H9 (cell line): ENCODE results near the gene CTCF. TPM values are rescaled to one million over a fixed set of nuclear protein-coding genes. Genes with fewer than 3 reads are reported as not detected.

Experiments used
- DNase-seq: peaks from one replicate; pipeline ENCODE4 v3.0.0-alpha.2; 2017
- H2AFZ ChIP-seq: one replicate; pipeline ENCODE4 v1.6.1; 2013; ENCODE audit warnings: mild to moderate bottlenecking, low read length, control low read depth, moderate library complexity
- H2AK5ac ChIP-seq: 2 replicates; pipeline ENCODE4 v1.6.1; 2013; ENCODE audit warnings: low read length, control low read depth, mixed read lengths; ENCODE audit not compliant: insufficient read length
- H2BK120ac ChIP-seq: one replicate; pipeline ENCODE4 v1.6.1; 2013; ENCODE audit warnings: low read depth, mild to moderate bottlenecking, low read length, control low read depth, inconsistent platforms; ENCODE audit not compliant: poor library complexity, severe bottlenecking
- H2BK12ac ChIP-seq: 2 replicates; pipeline ENCODE4 v1.6.1; 2013; ENCODE audit warnings: low read length, control low read depth, mixed read lengths, low read depth; ENCODE audit not compliant: insufficient read length
- H2BK15ac ChIP-seq: 2 replicates; pipeline ENCODE4 v1.6.1; 2013; ENCODE audit warnings: low read depth, low read length, control low read depth
- H2BK20ac ChIP-seq: one replicate; pipeline ENCODE4 v1.6.1; 2013; ENCODE audit warnings: low read depth, mild to moderate bottlenecking, low read length, control low read depth, inconsistent platforms; ENCODE audit not compliant: poor library complexity, severe bottlenecking
- H2BK5ac ChIP-seq: 2 replicates; pipeline ENCODE4 v1.6.1; 2013; ENCODE audit warnings: low read length, control low read depth, mixed read lengths; ENCODE audit not compliant: insufficient read length
- H3K14ac ChIP-seq: 2 replicates; pipeline ENCODE4 v1.6.1; 2013; ENCODE audit warnings: low read length, control low read depth; ENCODE audit not compliant: insufficient read depth
- H3K18ac ChIP-seq: 2 replicates; pipeline ENCODE4 v1.6.1; 2013; ENCODE audit warnings: low read depth, mild to moderate bottlenecking, mixed read lengths, low read length, control low read depth; ENCODE audit not compliant: insufficient read length
- H3K23ac ChIP-seq: 2 replicates; pipeline ENCODE4 v1.6.1; 2013; ENCODE audit warnings: low read length, control low read depth, mixed read lengths, low read depth; ENCODE audit not compliant: insufficient read length
- H3K23me2 ChIP-seq: 2 replicates; pipeline ENCODE4 v1.6.1; 2013; ENCODE audit warnings: low read depth, mild to moderate bottlenecking, mixed read lengths, low read length, control low read depth; ENCODE audit not compliant: insufficient read length, poor library complexity, severe bottlenecking
- H3K27ac ChIP-seq: 2 replicates; pipeline ENCODE4 v1.5.1; 2013; ENCODE audit warnings: low read length, control low read depth, mixed read lengths, low read depth; ENCODE audit not compliant: insufficient read length
- H3K27me3 ChIP-seq: 2 replicates; pipeline ENCODE4 v1.6.1; 2013; ENCODE audit warnings: low read length, control low read depth, inconsistent platforms; ENCODE audit not compliant: insufficient read depth
- H3K4ac ChIP-seq: 2 replicates; pipeline ENCODE4 v1.6.1; 2013; ENCODE audit warnings: low read depth, mild to moderate bottlenecking, control low read depth, inconsistent platforms, low read length, moderate library complexity
- H3K4me1 ChIP-seq: 2 replicates; pipeline ENCODE4 v1.6.1; 2013; ENCODE audit warnings: low read length, control low read depth, inconsistent platforms; ENCODE audit not compliant: insufficient read depth
- H3K4me2 ChIP-seq: 2 replicates; pipeline ENCODE4 v1.6.1; 2013; ENCODE audit warnings: low read length, control low read depth, mixed read lengths; ENCODE audit not compliant: insufficient read length, insufficient read depth
- H3K56ac ChIP-seq: 2 replicates; pipeline ENCODE4 v1.6.1; 2013; ENCODE audit warnings: low read depth, mild to moderate bottlenecking, mixed read lengths, low read length, control low read depth; ENCODE audit not compliant: insufficient read length
- H3K79me1 ChIP-seq: 2 replicates; pipeline ENCODE4 v1.6.1; 2013; ENCODE audit warnings: low read depth, mild to moderate bottlenecking, moderate library complexity, low read length, control low read depth, inconsistent platforms; ENCODE audit not compliant: insufficient read depth, poor library complexity, severe bottlenecking
- H3K79me2 ChIP-seq: 2 replicates; pipeline ENCODE4 v1.6.1; 2013; ENCODE audit warnings: low read length, control low read depth, inconsistent platforms; ENCODE audit not compliant: insufficient read depth
- H3K9ac ChIP-seq: 2 replicates; pipeline ENCODE4 v1.6.1; 2013; ENCODE audit warnings: low read length, control low read depth, mixed read lengths; ENCODE audit not compliant: insufficient read length; ENCODE audit errors: extremely low read depth
- H3K9me3 ChIP-seq: one replicate; pipeline ENCODE4 v1.6.1; 2013; ENCODE audit warnings: low read depth, low read length, inconsistent platforms; ENCODE audit not compliant: control insufficient read depth
- H3T11ph ChIP-seq: one replicate; pipeline ENCODE4 v1.6.1; 2013; ENCODE audit warnings: mild to moderate bottlenecking, low read length, control low read depth, inconsistent platforms
- H4K20me1 ChIP-seq: one replicate; pipeline ENCODE4 v1.6.1; 2013; ENCODE audit not compliant: control insufficient read depth, insufficient read length, insufficient read depth
- H4K5ac ChIP-seq: 2 replicates; pipeline ENCODE4 v1.6.1; 2013; ENCODE audit warnings: low read depth, mild to moderate bottlenecking, mixed read lengths, low read length, control low read depth; ENCODE audit not compliant: insufficient read length
- H4K8ac ChIP-seq: replicated peaks from 2 replicates; pipeline ENCODE4 v1.6.1; 2013; ENCODE audit warnings: low read length, control low read depth, mixed read lengths, low read depth; ENCODE audit not compliant: insufficient read length
- H4K91ac ChIP-seq: 2 replicates; pipeline ENCODE4 v1.6.1; 2013; ENCODE audit warnings: low read depth, mild to moderate bottlenecking, moderate library complexity, mixed read lengths, low read length, control low read depth; ENCODE audit not compliant: insufficient read length
- H3K27ac Mint-ChIP-seq, 3 experiments: 2 replicates in 2 of 3; 3 replicates in 1 of 3; pipeline ENCODE4 v1.8.0; 2020 to 2021; ENCODE audit warnings: mixed read lengths in 3 of 3, mild to moderate bottlenecking in 1 of 3, moderate library complexity in 1 of 3
- H3K27me3 Mint-ChIP-seq: 2 replicates; pipeline ENCODE4 v1.8.0; 2021; ENCODE audit warnings: low read depth, mild to moderate bottlenecking, moderate library complexity, mixed read lengths
- H3K36me3 Mint-ChIP-seq, 3 experiments: 2 replicates in 2 of 3; 3 replicates in 1 of 3; pipeline ENCODE4 v1.8.0; 2020 to 2021; ENCODE audit warnings: low read depth in 3 of 3, mixed read lengths in 3 of 3; ENCODE audit not compliant: insufficient read depth in 1 of 3
- H3K4me1 Mint-ChIP-seq, 2 experiments: 2 replicates each; pipeline ENCODE4 v1.8.0; 2020; ENCODE audit warnings: mixed read lengths in 2 of 2
- H3K4me3 Mint-ChIP-seq, 2 experiments: 2 replicates in 1 of 2; 3 replicates in 1 of 2; pipeline ENCODE4 v1.8.0; 2020 to 2021; ENCODE audit warnings: mild to moderate bottlenecking in 2 of 2, mixed read lengths in 2 of 2, moderate library complexity in 1 of 2
- H3K9me3 Mint-ChIP-seq, 2 experiments: 2 replicates in 1 of 2; 3 replicates in 1 of 2; pipeline ENCODE4 v1.8.0; 2020; ENCODE audit warnings: mild to moderate bottlenecking in 2 of 2, mixed read lengths in 2 of 2, moderate library complexity in 1 of 2
- WGBS: extraction: QIAGEN DNeasy Blood & Tissue Kit; methylation state at CpG from one replicate; pipeline ENCODE4 v1.1.7; 2013; ENCODE audit warnings: missing lambda C conversion rate, low lambda C conversion rate, mixed read lengths; ENCODE audit not compliant: insufficient read length; ENCODE audit errors: extremely low coverage; 5-methylcytosine and 5-hydroxymethylcytosine counted together
- total RNA-seq: library from RNA; stranded (reverse); gene quantifications from 2 replicates; pipeline ENCODE4 v1.2.1, GENCODE V29; 2021
- TF ChIP-seq, protein P1 (sequence below): fragments of 200-600 bp; sonication (generic); conservative IDR thresholded peaks from 3 replicates; pipeline ENCODE4 v1.8.0; 2021; ENCODE audit warnings: antibody characterized with exemption, mild to moderate bottlenecking

The CTCF gene
- total RNA-seq, 1 experiment from 2014 or later, result 87.3 TPM

- Histone ChIP-seq H4K91ac (no peak overlapping the region), H4K20me1 (no peaks in the 10 kb centered on the region), H2AFZ (no peak overlapping the region), H3K79me1 (no peaks in the 10 kb centered on the region), H3K18ac (no peak overlapping the region), H3K4me1 (no peaks in the 10 kb centered on the region), H3K27ac (no peak overlapping the region), H2BK5ac (no peak overlapping the region), H3K9ac (no peak overlapping the region), H4K5ac (no peak overlapping the region), H2BK120ac (no peak overlapping the region), H2BK20ac (no peak overlapping the region), H3K9me3 (no peaks in the 10 kb centered on the region), H3K4me2 (no peak overlapping the region), H3T11ph (no peak overlapping the region), H3K23ac (no peak overlapping the region), H2BK12ac (no peak overlapping the region), H3K79me2 (no peaks in the 10 kb centered on the region), H3K56ac (no peak overlapping the region), H4K8ac (no peak overlapping the region), H3K14ac (no peak overlapping the region), H3K27me3 (no peaks in the 10 kb centered on the region), H2BK15ac (no peak overlapping the region), H3K23me2 (no peaks in the 10 kb centered on the region), H2AK5ac (no peak overlapping the region), H3K4ac (no peak overlapping the region)
- H3K27me3 Mint-ChIP-seq, result peaks cover 1% of the 10 kb centered on the region; the same call in 1 of the 2 replicates
- no peaks in the 10 kb centered on the region for H3K4me1 Mint-ChIP-seq
- no peak overlapping the region for H3K27ac Mint-ChIP-seq
- TF ChIP-seq, protein P1, sequence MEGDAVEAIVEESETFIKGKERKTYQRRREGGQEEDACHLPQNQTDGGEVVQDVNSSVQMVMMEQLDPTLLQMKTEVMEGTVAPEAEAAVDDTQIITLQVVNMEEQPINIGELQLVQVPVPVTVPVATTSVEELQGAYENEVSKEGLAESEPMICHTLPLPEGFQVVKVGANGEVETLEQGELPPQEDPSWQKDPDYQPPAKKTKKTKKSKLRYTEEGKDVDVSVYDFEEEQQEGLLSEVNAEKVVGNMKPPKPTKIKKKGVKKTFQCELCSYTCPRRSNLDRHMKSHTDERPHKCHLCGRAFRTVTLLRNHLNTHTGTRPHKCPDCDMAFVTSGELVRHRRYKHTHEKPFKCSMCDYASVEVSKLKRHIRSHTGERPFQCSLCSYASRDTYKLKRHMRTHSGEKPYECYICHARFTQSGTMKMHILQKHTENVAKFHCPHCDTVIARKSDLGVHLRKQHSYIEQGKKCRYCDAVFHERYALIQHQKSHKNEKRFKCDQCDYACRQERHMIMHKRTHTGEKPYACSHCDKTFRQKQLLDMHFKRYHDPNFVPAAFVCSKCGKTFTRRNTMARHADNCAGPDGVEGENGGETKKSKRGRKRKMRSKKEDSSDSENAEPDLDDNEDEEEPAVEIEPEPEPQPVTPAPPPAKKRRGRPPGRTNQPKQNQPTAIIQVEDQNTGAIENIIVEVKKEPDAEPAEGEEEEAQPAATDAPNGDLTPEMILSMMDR, result no peak
- H3K9me3 Mint-ChIP-seq, result no peaks in the 10 kb centered on the region
- no peak overlapping the region for H3K4me3 Mint-ChIP-seq
- no CpG with 5 or more reads among the region's 12 CpGs for WGBS
- DNase-seq, result no peak
- H3K36me3 Mint-ChIP-seq, result peaks cover 15 to 63% (median 44%) of the 10 kb centered on the region in 3 experiments
These were observed 75.3 kb downstream of the CTCF start for GRCh38 chr16:67637625-67638024.
